ENCODE measurements around the gene PSKH1.

GRCh38 chr16:67861877-67862276, 31.2 kb upstream of the PSKH1 start:
- TF ChIP-seq ZNF10 (tag by site-specific recombination; IDR thresholded peaks at IDR 0.05) = no peak
- no peak for TF ChIP-seq ZBTB26 (tag by site-specific recombination; optimal IDR thresholded peaks at IDR 0.05)
- TF ChIP-seq ZNF426 (tag by site-specific recombination; IDR thresholded peaks at IDR 0.05) = no peak
- TF ChIP-seq SP3 (tag by site-specific recombination; IDR thresholded peaks at IDR 0.05) = no peak
- TF ChIP-seq ZNF112 (tag by site-specific recombination; IDR thresholded peaks at IDR 0.05) = no peak
- TF ChIP-seq ZNF133 (tag by site-specific recombination; IDR thresholded peaks at IDR 0.05) = no peak
- no peak for TF ChIP-seq ZNF324 (tag by site-specific recombination; IDR thresholded peaks at IDR 0.05)
- TF ChIP-seq CTCF (tag by site-specific recombination; IDR thresholded peaks at IDR 0.05) = no peak
- TF ChIP-seq ZNF670 (tag by site-specific recombination; IDR thresholded peaks at IDR 0.05; ENCODE audit: low read depth) = no peak
- no peak for TF ChIP-seq ZXDB (tag by site-specific recombination; IDR thresholded peaks at IDR 0.05)
- no peak for TF ChIP-seq ATF2 (tag by site-specific recombination; IDR thresholded peaks at IDR 0.05; ENCODE audit: low read depth)
